Gastroesophageal sphincter (tissue), 4 donors: ENCODE measurements around the gene LRCOL1. TPM values are rescaled to one million over a fixed set of nuclear protein-coding genes. Genes with fewer than 3 reads are reported as not detected.

ENCODE experiments used
- ATAC-seq: fragments of 150-250 bp; one replicate; pipeline ENCODE4 v1.9.1; 2016; ENCODE audit warnings: mild to moderate bottlenecking, moderate library complexity
- H3K27ac ChIP-seq, 4 donors: fragments of 200-600 bp; sonication (generic) in 3 of 4; 1 replicate in 3 of 4; 2 replicates in 1 of 4; pipeline ENCODE4 v1.5.1; 2016 to 2019
- H3K27me3 ChIP-seq: fragments of 200-600 bp; sonication (generic); one replicate; pipeline ENCODE4 v1.5.1; 2019
- H3K36me3 ChIP-seq, 2 donors: fragments of 200-600 bp; sonication (generic); one replicate each; pipeline ENCODE4 v1.5.1; 2019; ENCODE audit warnings: control low read depth in 1 of 2
- H3K4me1 ChIP-seq, 3 donors: fragments of 200-600 bp; sonication (generic); 1 replicate in 2 of 3; 2 replicates in 1 of 3; pipeline ENCODE4 v1.5.1; 2016 to 2019; ENCODE audit warnings: control low read depth in 2 of 3
- H3K4me3 ChIP-seq, 2 donors: fragments of 200-600 bp; sonication (generic); one replicate each; pipeline ENCODE4 v1.5.1; 2019; ENCODE audit warnings: mild to moderate bottlenecking in 1 of 2, moderate library complexity in 1 of 2
- H3K9me3 ChIP-seq, 3 donors: fragments of 200-600 bp; sonication (generic); one replicate each; pipeline ENCODE4 v1.5.1; 2017 to 2019; ENCODE audit warnings: control low read depth in 2 of 3
- EP300 ChIP-seq: sonication (generic); formaldehyde crosslinking; IDR thresholded peaks from one replicate; pipeline ENCODE4 v1.6.1; 2017; ENCODE audit warnings: antibody characterized with exemption, mild to moderate bottlenecking
- POLR2A ChIP-seq, 2 donors: fragments of 450-650 bp; IDR thresholded peaks; one replicate each; pipeline ENCODE4 v1.6.1; 2017; ENCODE audit warnings: antibody characterized with exemption in 2 of 2, mild to moderate bottlenecking in 2 of 2, moderate library complexity in 1 of 2
- POLR2AphosphoS5 ChIP-seq: sonication (generic); formaldehyde crosslinking; IDR thresholded peaks from one replicate; pipeline ENCODE4 v1.6.1; 2017; ENCODE audit warnings: antibody characterized with exemption
- WGBS, 2 donors: methylation state at CpG; one replicate each; pipeline ENCODE4 v1.1.5; 2018; ENCODE audit warnings: low coverage in 1 of 2; 5-methylcytosine and 5-hydroxymethylcytosine counted together
- total RNA-seq, 4 donors: library from RNA; depleted of rRNA; stranded (reverse); fragments of >200 nt; gene quantifications; one replicate each; pipeline ENCODE4 v1.1.0, GENCODE V29; 2016
- TF ChIP-seq, protein P1 (sequence below), 4 experiments: fragments of 200-600 bp in 2 of 4; fragments of 450-650 bp in 2 of 4; sonication (generic) in 1 of 4; IDR thresholded peaks; one replicate each; pipeline ENCODE4 v1.5.1; 2017 to 2019; ENCODE audit warnings: antibody characterized with exemption in 4 of 4, mild to moderate bottlenecking in 2 of 4, moderate library complexity in 2 of 4

LRCOL1 gene
- total RNA-seq, 4 donors from 2014 or later = not detected

DNA sequence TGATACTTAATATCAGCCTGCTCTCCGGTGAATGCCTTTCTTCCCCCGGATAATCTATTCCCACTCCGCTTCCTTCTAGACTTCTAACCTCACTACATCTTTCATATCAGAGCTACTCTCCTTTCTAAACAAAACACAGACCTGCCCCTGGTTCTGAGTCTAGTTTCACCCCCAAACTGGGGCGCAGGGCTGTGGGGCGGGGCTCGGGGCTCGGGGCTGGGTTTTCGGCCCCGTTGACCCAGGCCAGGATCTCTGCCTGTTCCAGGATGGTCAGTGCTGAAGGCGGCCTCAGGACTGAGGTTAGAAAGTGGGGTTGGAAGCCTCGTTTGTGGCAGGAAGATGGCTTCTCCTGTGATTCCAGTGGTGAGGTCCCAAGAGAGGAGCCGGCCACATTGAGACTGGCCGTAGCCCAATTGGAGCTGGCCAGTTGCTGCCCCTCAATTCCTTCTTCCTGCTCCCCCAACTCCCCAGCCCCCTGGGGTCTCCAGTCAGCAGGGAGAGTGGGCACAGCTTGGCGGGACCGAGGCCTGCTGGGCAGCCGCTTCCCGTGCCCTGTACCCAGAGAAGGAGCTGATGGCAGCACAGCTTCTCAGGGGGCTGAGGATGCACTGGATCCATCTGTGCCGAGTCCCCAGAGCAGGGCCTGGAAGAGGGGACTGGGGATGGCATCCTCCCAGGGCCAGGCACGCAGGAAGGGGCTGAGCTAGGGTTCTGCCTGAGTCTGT is 52.9 kb downstream of the LRCOL1 start:
- ATAC-seq = no peak
- WGBS, 2 donors = 83 to 88% methylated on average over 3 to 5 of the region's 19 CpGs
- Histone ChIP-seq H3K27ac (no peak overlapping the region), H3K27me3 (no peaks in the 10 kb centered on the region), H3K36me3 (peaks cover 0 to 23% of the 10 kb centered on the region in 2 donors), H3K9me3 (no peaks in the 10 kb centered on the region), H3K4me3 (no peak overlapping the region), H3K4me1 (peaks cover 0 to 38% (median 16%) of the 10 kb centered on the region in 3 donors)
- TF ChIP-seq POLR2A (IDR thresholded peaks at IDR 0.05) = no peak
- TF ChIP-seq EP300 = no peak
- TF ChIP-seq POLR2AphosphoS5 = no peak
- TF ChIP-seq, protein P1, sequence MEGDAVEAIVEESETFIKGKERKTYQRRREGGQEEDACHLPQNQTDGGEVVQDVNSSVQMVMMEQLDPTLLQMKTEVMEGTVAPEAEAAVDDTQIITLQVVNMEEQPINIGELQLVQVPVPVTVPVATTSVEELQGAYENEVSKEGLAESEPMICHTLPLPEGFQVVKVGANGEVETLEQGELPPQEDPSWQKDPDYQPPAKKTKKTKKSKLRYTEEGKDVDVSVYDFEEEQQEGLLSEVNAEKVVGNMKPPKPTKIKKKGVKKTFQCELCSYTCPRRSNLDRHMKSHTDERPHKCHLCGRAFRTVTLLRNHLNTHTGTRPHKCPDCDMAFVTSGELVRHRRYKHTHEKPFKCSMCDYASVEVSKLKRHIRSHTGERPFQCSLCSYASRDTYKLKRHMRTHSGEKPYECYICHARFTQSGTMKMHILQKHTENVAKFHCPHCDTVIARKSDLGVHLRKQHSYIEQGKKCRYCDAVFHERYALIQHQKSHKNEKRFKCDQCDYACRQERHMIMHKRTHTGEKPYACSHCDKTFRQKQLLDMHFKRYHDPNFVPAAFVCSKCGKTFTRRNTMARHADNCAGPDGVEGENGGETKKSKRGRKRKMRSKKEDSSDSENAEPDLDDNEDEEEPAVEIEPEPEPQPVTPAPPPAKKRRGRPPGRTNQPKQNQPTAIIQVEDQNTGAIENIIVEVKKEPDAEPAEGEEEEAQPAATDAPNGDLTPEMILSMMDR (IDR thresholded peaks at IDR 0.05) = no peak

GRCh38 chr12:132556801-132557200 is 53.6 kb downstream of the LRCOL1 start:
- TF ChIP-seq POLR2AphosphoS5 (no peak), POLR2A (IDR thresholded peaks at IDR 0.05) (no peak), EP300 (no peak)
- TF ChIP-seq, protein P1 (IDR thresholded peaks at IDR 0.05) = no peak
- 87 to 100% methylated on average over 4 of the region's 17 CpGs for WGBS, 2 donors
- H3K27me3 ChIP-seq = no peaks in the 10 kb centered on the region
- H3K4me3 ChIP-seq = no peak overlapping the region
- H3K9me3 ChIP-seq = no peaks in the 10 kb centered on the region
- H3K36me3 ChIP-seq = peaks cover 0 to 29% of the 10 kb centered on the region in 2 donors
- H3K27ac ChIP-seq = no peak overlapping the region
- peaks cover 0 to 35% (median 16%) of the 10 kb centered on the region in 3 donors for H3K4me1 ChIP-seq
- ATAC-seq = no peak

- H3K9me3 ChIP-seq = no peaks in the 10 kb centered on the region
- WGBS, 2 donors = 60% methylated on average over 1 of the region's 16 CpGs; no CpG with 5 or more reads in 1 of the 2 donors
- peaks cover 0 to 29% (median 16%) of the 10 kb centered on the region in 3 donors for H3K4me1 ChIP-seq
- H3K4me3 ChIP-seq = no peak overlapping the region
- TF ChIP-seq, protein P1 (IDR thresholded peaks at IDR 0.05) = no peak
- TF ChIP-seq POLR2A (IDR thresholded peaks at IDR 0.05) (no peak), EP300 (no peak), POLR2AphosphoS5 (no peak)
- no peak overlapping the region for H3K27ac ChIP-seq
- peaks cover 0 to 35% of the 10 kb centered on the region in 2 donors for H3K36me3 ChIP-seq
- ATAC-seq = no peak
- no peaks in the 10 kb centered on the region for H3K27me3 ChIP-seq
These were observed 54.2 kb downstream of the LRCOL1 start for GRCh38 chr12:132556216-132556615.

GRCh38 chr12:132555686-132556085 is 54.7 kb downstream of the LRCOL1 start:
- Histone ChIP-seq H3K27me3 (no peaks in the 10 kb centered on the region), H3K9me3 (no peaks in the 10 kb centered on the region), H3K36me3 (peaks cover 0 to 41% of the 10 kb centered on the region in 2 donors), H3K27ac (no peak overlapping the region), H3K4me3 (no peak overlapping the region), H3K4me1 (peaks cover 0 to 24% (median 11%) of the 10 kb centered on the region in 3 donors)
- ATAC-seq = no peak
- 91 to 92% methylated on average over 6 to 7 of the region's 13 CpGs for WGBS, 2 donors
- TF ChIP-seq EP300 = no peak
- no peak for TF ChIP-seq POLR2AphosphoS5
- no peak for TF ChIP-seq POLR2A (IDR thresholded peaks at IDR 0.05)
- TF ChIP-seq, protein P1 (IDR thresholded peaks at IDR 0.05) = no peak
